IMR-90 (cell line): Measurements from ENCODE around the gene INPP4A.

Experiments
- CEBPB ChIP-seq: IDR thresholded peaks from 2 replicates; pipeline ENCODE4 v1.6.1; 2012; ENCODE audit warnings: low read depth, low read length, improper control_type of control experiment
- CHD1 ChIP-seq: IDR thresholded peaks from 2 replicates; pipeline ENCODE4 v1.6.1; 2012; ENCODE audit warnings: low read depth, low read length, improper control_type of control experiment
- FOS ChIP-seq: fragments of 150-350 bp; IDR thresholded peaks from 2 replicates; pipeline ENCODE4 v1.6.1; 2016; ENCODE audit warnings: low read depth, low read length
- MAFK ChIP-seq: IDR thresholded peaks from 2 replicates; pipeline ENCODE4 v1.6.1; 2012; ENCODE audit warnings: low read depth, low read length, improper control_type of control experiment
- MAZ ChIP-seq: IDR thresholded peaks from 2 replicates; pipeline ENCODE4 v1.6.1; 2012; ENCODE audit warnings: low read depth, mild to moderate bottlenecking, low read length, improper control_type of control experiment, moderate library complexity, borderline replicate concordance
- MXI1 ChIP-seq: IDR thresholded peaks from 2 replicates; pipeline ENCODE4 v1.6.1; 2012; ENCODE audit warnings: low read depth, mild to moderate bottlenecking, low read length, moderate library complexity, borderline replicate concordance
- POLR2A ChIP-seq: IDR thresholded peaks from 2 replicates; pipeline ENCODE4 v1.6.1; 2012; ENCODE audit warnings: mild to moderate bottlenecking, low read depth, low read length
- RAD21 ChIP-seq: IDR thresholded peaks from 2 replicates; pipeline ENCODE4 v1.6.1; 2012; ENCODE audit warnings: low read length, improper control_type of control experiment
- RCOR1 ChIP-seq: IDR thresholded peaks from 2 replicates; pipeline ENCODE4 v1.6.1; 2012; ENCODE audit warnings: mild to moderate bottlenecking, low read length, improper control_type of control experiment; ENCODE audit not compliant: insufficient replicate concordance
- RFX5 ChIP-seq: IDR thresholded peaks from 2 replicates; pipeline ENCODE4 v1.8.0; 2012; ENCODE audit warnings: low read depth, mild to moderate bottlenecking, low read length, moderate library complexity
- SMC3 ChIP-seq: fragments of 150-350 bp; IDR thresholded peaks from 2 replicates; pipeline ENCODE4 v1.6.1; 2016; ENCODE audit warnings: low read depth, mild to moderate bottlenecking, antibody characterized with exemption, low read length, moderate library complexity
- TF ChIP-seq, protein P1 (sequence below): conservative IDR thresholded peaks from 2 replicates; pipeline ENCODE4 v1.5.1; 2012; ENCODE audit warnings: mild to moderate bottlenecking, low read depth, low read length, improper control_type of control experiment
- TF ChIP-seq, protein P2 (sequence below): fragments of 150-350 bp; IDR thresholded peaks from 2 replicates; pipeline ENCODE4 v1.6.1; 2017; ENCODE audit warnings: mild to moderate bottlenecking, antibody characterized with exemption, low read length, low read depth
- TF ChIP-seq, protein P3 (sequence below): fragments of 150-350 bp; IDR thresholded peaks from 2 replicates; pipeline ENCODE4 v1.6.1; 2016; ENCODE audit warnings: low read depth, mild to moderate bottlenecking, low read length, moderate library complexity, borderline replicate concordance

DNA sequence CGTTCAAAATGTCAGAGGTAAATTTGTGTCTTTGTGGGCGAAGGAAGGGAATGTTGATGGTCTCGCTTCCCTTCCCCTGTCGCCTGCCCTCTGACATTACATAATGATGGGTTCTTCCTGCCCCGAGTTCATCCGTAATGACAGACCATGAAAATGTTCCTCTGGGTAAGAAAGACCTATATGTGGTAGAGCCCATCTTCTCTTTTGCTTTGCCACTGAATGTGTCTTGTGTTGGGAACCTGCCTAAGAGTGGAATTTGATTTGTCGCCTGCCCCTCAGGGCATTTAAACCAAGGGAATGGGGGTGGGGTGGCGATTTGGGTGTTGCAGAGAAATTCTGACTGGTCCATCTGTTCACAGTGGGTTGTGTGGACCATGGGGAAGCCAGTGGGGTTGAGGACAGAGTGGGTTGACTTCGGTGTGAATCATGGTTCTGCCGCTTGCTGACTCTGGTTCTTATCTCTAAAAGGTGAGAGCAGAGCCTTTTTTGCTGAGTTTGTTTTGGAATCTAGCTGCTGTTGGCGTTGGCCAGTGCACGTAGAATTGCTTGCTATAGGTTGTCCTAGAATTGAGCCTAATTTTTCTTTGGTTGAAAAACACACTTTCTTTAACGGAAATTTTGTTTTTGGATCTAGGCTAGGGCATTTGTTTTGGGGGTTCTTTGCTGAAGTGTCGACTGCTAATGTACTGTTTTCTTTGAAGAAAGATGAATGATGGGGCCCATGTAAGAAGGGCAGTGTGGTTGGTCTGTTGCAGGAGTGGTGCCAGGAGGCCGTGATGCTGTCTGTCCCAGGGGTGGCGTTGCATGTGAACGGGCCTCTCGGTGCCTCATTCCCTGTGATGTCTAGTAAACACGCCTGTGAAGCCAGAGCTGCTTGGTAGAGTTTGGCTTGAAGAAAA is 1.3 kb downstream of the INPP4A start:
- TF ChIP-seq CEBPB (no peak), POLR2A (no peak), RCOR1 (no peak), RFX5 (no peak), MAZ (no peak), RAD21 (no peak), MXI1 (no peak), SMC3 (no peak), CHD1 (no peak), FOS (no peak), MAFK (no peak)
- TF ChIP-seq, protein P1, sequence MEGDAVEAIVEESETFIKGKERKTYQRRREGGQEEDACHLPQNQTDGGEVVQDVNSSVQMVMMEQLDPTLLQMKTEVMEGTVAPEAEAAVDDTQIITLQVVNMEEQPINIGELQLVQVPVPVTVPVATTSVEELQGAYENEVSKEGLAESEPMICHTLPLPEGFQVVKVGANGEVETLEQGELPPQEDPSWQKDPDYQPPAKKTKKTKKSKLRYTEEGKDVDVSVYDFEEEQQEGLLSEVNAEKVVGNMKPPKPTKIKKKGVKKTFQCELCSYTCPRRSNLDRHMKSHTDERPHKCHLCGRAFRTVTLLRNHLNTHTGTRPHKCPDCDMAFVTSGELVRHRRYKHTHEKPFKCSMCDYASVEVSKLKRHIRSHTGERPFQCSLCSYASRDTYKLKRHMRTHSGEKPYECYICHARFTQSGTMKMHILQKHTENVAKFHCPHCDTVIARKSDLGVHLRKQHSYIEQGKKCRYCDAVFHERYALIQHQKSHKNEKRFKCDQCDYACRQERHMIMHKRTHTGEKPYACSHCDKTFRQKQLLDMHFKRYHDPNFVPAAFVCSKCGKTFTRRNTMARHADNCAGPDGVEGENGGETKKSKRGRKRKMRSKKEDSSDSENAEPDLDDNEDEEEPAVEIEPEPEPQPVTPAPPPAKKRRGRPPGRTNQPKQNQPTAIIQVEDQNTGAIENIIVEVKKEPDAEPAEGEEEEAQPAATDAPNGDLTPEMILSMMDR = no peak
- TF ChIP-seq, protein P2, sequence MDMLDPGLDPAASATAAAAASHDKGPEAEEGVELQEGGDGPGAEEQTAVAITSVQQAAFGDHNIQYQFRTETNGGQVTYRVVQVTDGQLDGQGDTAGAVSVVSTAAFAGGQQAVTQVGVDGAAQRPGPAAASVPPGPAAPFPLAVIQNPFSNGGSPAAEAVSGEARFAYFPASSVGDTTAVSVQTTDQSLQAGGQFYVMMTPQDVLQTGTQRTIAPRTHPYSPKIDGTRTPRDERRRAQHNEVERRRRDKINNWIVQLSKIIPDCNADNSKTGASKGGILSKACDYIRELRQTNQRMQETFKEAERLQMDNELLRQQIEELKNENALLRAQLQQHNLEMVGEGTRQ = no peak
- TF ChIP-seq, protein P3, sequence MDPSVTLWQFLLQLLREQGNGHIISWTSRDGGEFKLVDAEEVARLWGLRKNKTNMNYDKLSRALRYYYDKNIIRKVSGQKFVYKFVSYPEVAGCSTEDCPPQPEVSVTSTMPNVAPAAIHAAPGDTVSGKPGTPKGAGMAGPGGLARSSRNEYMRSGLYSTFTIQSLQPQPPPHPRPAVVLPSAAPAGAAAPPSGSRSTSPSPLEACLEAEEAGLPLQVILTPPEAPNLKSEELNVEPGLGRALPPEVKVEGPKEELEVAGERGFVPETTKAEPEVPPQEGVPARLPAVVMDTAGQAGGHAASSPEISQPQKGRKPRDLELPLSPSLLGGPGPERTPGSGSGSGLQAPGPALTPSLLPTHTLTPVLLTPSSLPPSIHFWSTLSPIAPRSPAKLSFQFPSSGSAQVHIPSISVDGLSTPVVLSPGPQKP = no peak
